Gastrocnemius medialis (tissue), 4 donors: ENCODE data around the gene GPRIN2.

Experiments
- CTCF ChIP-seq, 5 experiments: fragments of 450-650 bp in 3 of 5; fragments of 200-600 bp in 2 of 5; sonication (generic) in 2 of 5; IDR thresholded peaks in 4 of 5; conservative IDR thresholded peaks in 1 of 5; 1 replicate in 4 of 5; 2 replicates in 1 of 5; pipeline ENCODE4 v1.5.1; 2016 to 2019; ENCODE audit warnings: antibody characterized with exemption in 5 of 5, mild to moderate bottlenecking in 3 of 5, moderate library complexity in 3 of 5
- POLR2A ChIP-seq, 2 donors: fragments of 450-650 bp; IDR thresholded peaks; one replicate each; pipeline ENCODE4 v1.6.1; 2017; ENCODE audit warnings: antibody characterized with exemption in 2 of 2, mild to moderate bottlenecking in 2 of 2, moderate library complexity in 2 of 2

GRCh38 chr10:46550076-46550790, 6.2 kb downstream of the GPRIN2 start:
- TF ChIP-seq CTCF (IDR thresholded peaks at IDR 0.05 in 4 of 5, conservative IDR thresholded peaks at IDR 0.05 in 1 of 5) (no peak), POLR2A (IDR thresholded peaks at IDR 0.05) (no peak)
